ENCODE data around the gene ZBTB45. TPM values are rescaled to one million over a fixed set of nuclear protein-coding genes. Genes with fewer than 3 reads are reported as not detected.

Gene ZBTB45
- total and polyA plus RNA-seq, 10 of the 15 experiments (the other 5 are each of a cell fraction or from before 2014, with no cell fraction given), result 0.29 to 17.2 (median 4.2) TPM

GRCh38 chr19:58497634-58498170 is 21.9 kb downstream of the ZBTB45 start:
- H2AFZ ChIP-seq (ENCODE audit: control insufficient read depth, low read depth, low read length), result no peak overlapping the region
- H3K27ac ChIP-seq (ENCODE audit: control insufficient read depth, insufficient read depth), result no peak overlapping the region
- 53% methylated on average over 8 of the region's 8 CpGs for WGBS (ENCODE audit: insufficient coverage, insufficient replicate concordance, low lambda C conversion rate, missing lambda C conversion rate)
- H3K9me3 ChIP-seq (replicated peaks; ENCODE audit: control insufficient read depth, insufficient read depth, low read length), result no peaks in the 10 kb centered on the region; the same call in 2 of the 3 replicates
- no peak for FAIRE-seq
- RAD21 ChIA-PET (ENCODE audit: unreplicated experiment), result no interaction called here
- DNase-seq (ENCODE audit: low read depth, low spot score), result no peak
- CTCF ChIA-PET, result interaction anchor here (4.2 kb wide), 1 partner anchor 22 kb away, joined by 24 read pairs; the partner anchor contains the start of gene ZBTB45
- H4K20me1 ChIP-seq (ENCODE audit: control insufficient read depth, insufficient read depth), result no peaks in the 10 kb centered on the region
- SMC1A ChIA-PET (ENCODE audit: uncharacterized antibody, unreplicated experiment), result interaction anchor here (0.7 to 2.6 kb wide), 2 partner anchors 9 to 28 kb away, joined by 3 to 16 read pairs; no protein-coding TSS in a partner anchor
- no TSS peak for BruUV-seq (replicated peaks)
- peaks cover 11% of the 10 kb centered on the region for H3K4me1 ChIP-seq (ENCODE audit: control insufficient read depth, insufficient read depth, low read length)
- no peak for ATAC-seq
- in situ Hi-C loops (cut with MboI) (no loop called here), intact Hi-C loops (cut with micrococcal nuclease; ENCODE audit: unreplicated experiment) (no loop called here)
- peak overlapping the region; percentile 30; the same call in 1 of the 2 replicates for H3K9ac ChIP-seq (ENCODE audit: control insufficient read depth, insufficient read depth, low read length)
- TF ChIP-seq BHLHE40 (IDR thresholded peaks at IDR 0.05; ENCODE audit: borderline replicate concordance in 1 of 2, low read depth in 2 of 2, low read length in 1 of 2), result no peak
- TF ChIP-seq EP300 (IDR thresholded peaks at IDR 0.05; ENCODE audit: borderline replicate concordance in 1 of 2, control insufficient read depth in 1 of 2, low read depth in 2 of 2, low read length in 2 of 2), result no peak
- no peak for TF ChIP-seq ETV6 (conservative IDR thresholded peaks at IDR 0.05 in 1 of 2, IDR thresholded peaks at IDR 0.05 in 1 of 2; ENCODE audit: borderline replicate concordance in 1 of 2, low read depth in 1 of 2)
- TF ChIP-seq SIX5 (IDR thresholded peaks at IDR 0.05; ENCODE audit: low read depth, low read length, severe bottlenecking), result no peak
- no peak for TF ChIP-seq ZBED1 (IDR thresholded peaks at IDR 0.05; ENCODE audit: borderline replicate concordance)
- no peak for TF ChIP-seq CEBPB (IDR thresholded peaks at IDR 0.05; ENCODE audit: borderline replicate concordance in 1 of 2, low read depth in 2 of 2, low read length in 2 of 2)
- no peak for TF ChIP-seq RB1 (IDR thresholded peaks at IDR 0.05; ENCODE audit: borderline replicate concordance)
- TF ChIP-seq HDAC6 (IDR thresholded peaks at IDR 0.05; ENCODE audit: unreplicated experiment), result no peak
- no peak for TF ChIP-seq ZNF384 (IDR thresholded peaks at IDR 0.05; ENCODE audit: borderline replicate concordance, low read depth, low read length)
- TF ChIP-seq ZBTB40 (IDR thresholded peaks at IDR 0.05; ENCODE audit: borderline replicate concordance), result no peak
- TF ChIP-seq SMAD5 (IDR thresholded peaks at IDR 0.05; ENCODE audit: low read depth), result no peak
- no peak for TF ChIP-seq POU2F2 (IDR thresholded peaks at IDR 0.05; ENCODE audit: borderline replicate concordance, low read depth, low read length)
- peak overlapping the region; percentile 84 for H3K4me2 ChIP-seq (ENCODE audit: control insufficient read depth, insufficient read depth)
- H3K79me2 ChIP-seq (ENCODE audit: control insufficient read depth, insufficient read depth, low read length), result peaks cover 11% of the 10 kb centered on the region
- POLR2A ChIA-PET, result interaction anchor here (0.6 to 1.1 kb wide), 2 partner anchors 8 to 95 kb away, joined by 3 to 5 read pairs; no protein-coding TSS in a partner anchor
- H3K36me3 ChIP-seq (ENCODE audit: control insufficient read depth in 2 of 2, insufficient read depth in 2 of 2, low read length in 1 of 2), result no peaks in the 10 kb centered on the region
- H3K4me3 ChIP-seq, result peak overlapping the region; percentile 80
- no peaks in the 10 kb centered on the region for H3K27me3 ChIP-seq (replicated peaks in 1 of 2; ENCODE audit: control insufficient read depth in 2 of 2, insufficient read depth in 2 of 2, low read length in 1 of 2)

All from GM12878 (cell line).